Femur (tissue), 1 donor: ENCODE measurements around the gene MAPT.
"Not testable (repeated sequence)": the region's sequence is repeated elsewhere in the genome, so short reads cannot be mapped to it uniquely, and the experiment has no call there.

Experiments used
- DNase-seq: peaks from one replicate; pipeline ENCODE4 v3.0.0-alpha.2; 2017

Gene MAPT

GRCh38 chr17:45997166-45997565, 102.8 kb downstream of the MAPT start:
- DNase-seq: no peak

GRCh38 chr17:45997624-45998023, 103.3 kb downstream of the MAPT start:
- no peak for DNase-seq

GRCh38 chr17:45998987-45999899, 104.9 kb downstream of the MAPT start, which contains the start of gene STH:
STH (plus strand) TSS chr17:45999250; CDS start chr17:45999280, 30 bp downstream.
- no peak for DNase-seq

GRCh38 chr17:45999900-46000290, 105.5 kb downstream of the MAPT start:
- DNase-seq: no peak

- no peak for DNase-seq
These were observed 105.9 kb downstream of the MAPT start for GRCh38 chr17:46000292-46000691.

- DNase-seq: no peak
These were observed 106.4 kb downstream of the MAPT start for GRCh38 chr17:46000757-46001156.

- DNase-seq: no peak
These were observed 107.3 kb downstream of the MAPT start for GRCh38 chr17:46001390-46002310.

- DNase-seq: peak; percentile 77
These were observed 108.1 kb downstream of the MAPT start for GRCh38 chr17:46002311-46002972.

GRCh38 chr17:46002973-46003316, 108.6 kb downstream of the MAPT start:
- DNase-seq: no peak

- DNase-seq: peak; percentile 66
These were observed 109.8 kb downstream of the MAPT start for GRCh38 chr17:46003907-46004748.

- not testable (repeated sequence) for DNase-seq
These were observed 111.7 kb downstream of the MAPT start for GRCh38 chr17:46006082-46006481.

GRCh38 chr17:46007461-46007965, 113.2 kb downstream of the MAPT start:
- no peak for DNase-seq

- no peak for DNase-seq
These were observed 114.2 kb downstream of the MAPT start for GRCh38 chr17:46008591-46008990.

GRCh38 chr17:46009681-46010596, 115.6 kb downstream of the MAPT start:
- DNase-seq: no peak

GRCh38 chr17:46010597-46011186, 116.3 kb downstream of the MAPT start:
- no peak for DNase-seq

- no peak for DNase-seq
These were observed 117.6 kb downstream of the MAPT start for GRCh38 chr17:46011711-46012505.

- DNase-seq: no peak
These were observed 118.2 kb downstream of the MAPT start for GRCh38 chr17:46012506-46013079.

GRCh38 chr17:46013127-46013501, 118.8 kb downstream of the MAPT start:
- DNase-seq: no peak

- DNase-seq: no peak
These were observed 119.3 kb downstream of the MAPT start for GRCh38 chr17:46013502-46014165.
